ENCODE results near the gene CRTAC1.
"Not testable (repeated sequence)": the region's sequence is repeated elsewhere in the genome, so short reads cannot be mapped to it uniquely, and the experiment has no call there.

The CRTAC1 gene

GRCh38 chr10:97843281-97843671 lies 187.1 kb downstream of the CRTAC1 start:
- no peaks in the 10 kb centered on the region for H3K9me3 Mint-ChIP-seq
- DNase-seq (ENCODE audit: low spot score in 2 of 2) = no peak
- no peak overlapping the region for H3K27ac Mint-ChIP-seq (ENCODE audit: low read depth)
- H3K4me3 Mint-ChIP-seq = no peak overlapping the region
- peaks cover 15% of the 10 kb centered on the region for H3K4me1 Mint-ChIP-seq
- H3K36me3 Mint-ChIP-seq (ENCODE audit: insufficient read depth) = peaks cover 5% of the 10 kb centered on the region
- ATAC-seq (replicated peaks; ENCODE audit: extremely low read depth, poor library complexity, severe bottlenecking) = no peak
- H3K27me3 Mint-ChIP-seq = no peaks in the 10 kb centered on the region

DNA sequence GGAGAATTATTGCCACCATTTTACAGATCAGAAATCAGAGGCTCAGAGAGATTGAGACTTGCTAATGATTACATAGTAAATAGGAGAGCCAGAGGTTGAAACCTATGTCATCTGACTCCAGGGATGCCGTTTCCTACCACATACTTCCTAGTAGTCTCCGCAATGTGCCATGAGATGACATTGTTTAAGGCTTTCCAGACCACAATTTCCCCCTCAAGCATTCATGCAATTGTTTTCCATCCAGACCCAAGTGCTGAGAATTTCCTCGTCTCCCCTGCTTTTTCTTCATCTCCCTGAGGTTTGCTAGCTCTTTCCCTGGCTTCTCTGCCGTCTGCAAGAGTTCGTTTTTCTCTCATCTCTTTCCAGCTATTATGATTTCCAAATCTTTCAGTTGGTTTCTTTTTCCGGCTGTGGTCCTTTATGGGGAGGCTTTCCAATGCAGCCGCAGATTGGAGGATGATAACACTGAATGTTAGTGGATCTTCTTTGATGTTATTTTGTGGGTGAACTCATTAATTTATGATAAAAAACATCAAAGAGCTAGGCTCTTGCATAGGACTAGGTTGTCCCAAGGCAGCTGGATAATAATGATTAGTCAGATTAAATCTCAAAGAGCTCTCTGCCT lies 187.7 kb downstream of the CRTAC1 start:
- no peak overlapping the region for H3K27ac Mint-ChIP-seq (ENCODE audit: low read depth)
- peaks cover 5% of the 10 kb centered on the region for H3K36me3 Mint-ChIP-seq (ENCODE audit: insufficient read depth)
- peaks cover 15% of the 10 kb centered on the region for H3K4me1 Mint-ChIP-seq
- DNase-seq (ENCODE audit: low spot score in 2 of 2) (no peak), ATAC-seq (replicated peaks; ENCODE audit: extremely low read depth, poor library complexity, severe bottlenecking) (no peak)
- H3K9me3 Mint-ChIP-seq = no peaks in the 10 kb centered on the region
- H3K4me3 Mint-ChIP-seq = no peak overlapping the region
- no peaks in the 10 kb centered on the region for H3K27me3 Mint-ChIP-seq

- H3K9me3 Mint-ChIP-seq; H3K4me3 Mint-ChIP-seq; H3K27ac Mint-ChIP-seq (ENCODE audit: low read depth); H3K27me3 Mint-ChIP-seq; ATAC-seq (replicated peaks; ENCODE audit: extremely low read depth, poor library complexity, severe bottlenecking); DNase-seq (ENCODE audit: low spot score in 2 of 2); H3K36me3 Mint-ChIP-seq (ENCODE audit: insufficient read depth): not testable (repeated sequence)
- H3K4me1 Mint-ChIP-seq = peaks cover 17% of the 10 kb centered on the region
Measured at GRCh38 chr10:97842114-97842513, 188.3 kb downstream of the CRTAC1 start.

DNA sequence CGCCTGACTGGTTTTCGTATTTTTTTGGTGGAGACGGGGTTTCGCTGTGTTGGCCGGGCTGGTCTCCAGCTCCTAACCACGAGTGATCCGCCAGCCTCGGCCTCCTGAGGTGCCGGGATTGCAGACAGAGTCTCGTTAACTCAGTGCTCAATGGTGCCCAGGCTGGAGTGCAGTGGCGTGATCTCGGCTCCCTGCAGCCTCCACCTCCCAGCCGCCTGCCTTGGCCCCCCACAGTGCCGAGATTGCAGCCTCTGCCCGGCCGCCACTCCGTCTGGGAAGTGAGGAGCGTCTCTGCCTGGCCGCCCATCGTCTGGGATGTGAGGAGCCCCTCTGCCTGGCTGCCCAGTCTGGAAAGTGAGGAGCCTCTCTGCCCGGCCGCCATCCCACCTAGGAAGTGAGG lies 189.3 kb downstream of the CRTAC1 start:
- H3K27me3 Mint-ChIP-seq; ATAC-seq (replicated peaks; ENCODE audit: extremely low read depth, poor library complexity, severe bottlenecking); DNase-seq (ENCODE audit: low spot score in 2 of 2); H3K4me3 Mint-ChIP-seq; H3K36me3 Mint-ChIP-seq (ENCODE audit: insufficient read depth); H3K9me3 Mint-ChIP-seq; H3K27ac Mint-ChIP-seq (ENCODE audit: low read depth): not testable (repeated sequence)
- peaks cover 21% of the 10 kb centered on the region for H3K4me1 Mint-ChIP-seq

- H3K27me3 Mint-ChIP-seq = no peaks in the 10 kb centered on the region
- DNase-seq (ENCODE audit: low spot score in 2 of 2) = no peak
- H3K4me1 Mint-ChIP-seq = peaks cover 17% of the 10 kb centered on the region
- no peak overlapping the region for H3K27ac Mint-ChIP-seq (ENCODE audit: low read depth)
- ATAC-seq (replicated peaks; ENCODE audit: extremely low read depth, poor library complexity, severe bottlenecking) = no peak
- peaks cover 3% of the 10 kb centered on the region for H3K36me3 Mint-ChIP-seq (ENCODE audit: insufficient read depth)
- H3K9me3 Mint-ChIP-seq = no peaks in the 10 kb centered on the region
- no peak overlapping the region for H3K4me3 Mint-ChIP-seq
Measured at GRCh38 chr10:97838091-97838490, 192.3 kb downstream of the CRTAC1 start.

DNA sequence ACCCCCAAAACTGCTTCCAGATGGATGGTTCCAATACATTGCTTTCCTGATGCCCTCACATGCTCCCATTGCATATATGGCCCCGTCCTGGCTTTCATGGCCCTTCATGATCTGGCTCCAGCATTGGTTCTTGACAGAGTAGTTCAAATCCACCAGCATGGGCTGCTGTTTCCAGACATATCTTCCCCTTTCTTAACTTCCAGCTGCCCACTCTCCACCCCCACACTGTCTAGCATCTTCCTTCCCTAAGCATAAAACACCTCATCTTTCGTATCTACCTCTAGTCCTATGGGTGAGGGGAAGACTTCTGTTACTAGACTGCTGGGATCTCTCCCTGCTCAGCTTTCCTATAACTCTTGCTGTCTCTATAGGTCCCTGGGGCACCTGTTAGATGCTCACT lies 194.0 kb downstream of the CRTAC1 start:
- Mint-ChIP-seq H3K9me3 (no peaks in the 10 kb centered on the region), H3K4me1 (peaks cover 12% of the 10 kb centered on the region), H3K27me3 (no peaks in the 10 kb centered on the region), H3K4me3 (no peak overlapping the region), H3K27ac (ENCODE audit: low read depth) (no peak overlapping the region), H3K36me3 (ENCODE audit: insufficient read depth) (peaks cover 3% of the 10 kb centered on the region)
- no peak for ATAC-seq (replicated peaks; ENCODE audit: extremely low read depth, poor library complexity, severe bottlenecking)
- DNase-seq (ENCODE audit: low spot score in 2 of 2) = no peak

GRCh38 chr10:97831259-97831658 lies 199.2 kb downstream of the CRTAC1 start:
- H3K4me3 Mint-ChIP-seq = no peak overlapping the region
- DNase-seq (ENCODE audit: low spot score in 2 of 2) (no peak), ATAC-seq (replicated peaks; ENCODE audit: extremely low read depth, poor library complexity, severe bottlenecking) (no peak)
- no peak overlapping the region for H3K27ac Mint-ChIP-seq (ENCODE audit: low read depth)
- peaks cover 15% of the 10 kb centered on the region for H3K4me1 Mint-ChIP-seq
- H3K36me3 Mint-ChIP-seq (ENCODE audit: insufficient read depth) = no peaks in the 10 kb centered on the region
- no peaks in the 10 kb centered on the region for H3K9me3 Mint-ChIP-seq
- no peaks in the 10 kb centered on the region for H3K27me3 Mint-ChIP-seq

DNA sequence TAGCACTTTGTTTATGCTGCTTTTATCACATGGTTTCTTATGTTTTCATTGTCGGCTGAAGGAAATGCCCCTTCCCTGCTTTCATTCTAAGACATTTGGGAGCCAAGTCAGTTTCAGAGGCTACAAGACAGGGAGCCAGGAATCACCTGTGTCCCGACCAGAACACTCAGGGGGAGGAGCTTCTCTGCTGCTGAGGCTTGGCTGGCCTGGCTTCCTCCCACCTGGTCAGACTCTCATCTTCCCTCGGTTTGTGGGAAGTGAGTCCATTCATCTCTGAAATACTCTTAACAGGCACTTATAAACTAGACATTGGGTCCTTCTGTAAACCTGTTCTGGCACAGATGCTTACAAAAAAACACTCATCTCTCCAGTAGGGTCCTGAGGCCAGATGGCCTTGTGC lies 200.4 kb downstream of the CRTAC1 start:
- Mint-ChIP-seq H3K9me3 (no peaks in the 10 kb centered on the region), H3K4me3 (no peak overlapping the region), H3K36me3 (ENCODE audit: insufficient read depth) (no peaks in the 10 kb centered on the region), H3K4me1 (peaks cover 15% of the 10 kb centered on the region), H3K27ac (ENCODE audit: low read depth) (no peak overlapping the region), H3K27me3 (no peaks in the 10 kb centered on the region)
- ATAC-seq (replicated peaks; ENCODE audit: extremely low read depth, poor library complexity, severe bottlenecking) (no peak), DNase-seq (ENCODE audit: low spot score in 2 of 2) (no peak)

DNA sequence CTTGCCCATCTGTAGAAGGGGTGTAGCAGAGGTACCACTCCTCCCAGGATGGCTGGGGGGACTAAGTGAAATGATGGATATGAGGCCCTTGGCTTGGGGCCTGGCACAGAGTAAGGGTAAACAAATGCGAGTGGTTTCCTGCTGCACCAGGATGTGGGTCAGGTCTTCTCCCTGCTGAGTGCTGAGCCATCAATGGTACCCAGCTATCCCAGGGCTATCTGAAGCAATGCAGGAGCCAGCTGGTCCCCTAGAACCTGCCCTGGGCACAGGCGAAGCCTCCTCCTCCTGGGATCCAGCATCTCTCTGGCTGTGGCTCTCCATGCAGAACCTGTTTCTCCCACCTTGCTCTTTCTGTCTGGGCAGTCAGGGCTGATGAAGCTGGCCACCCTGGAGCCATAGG lies 201.7 kb downstream of the CRTAC1 start:
- Mint-ChIP-seq H3K36me3 (ENCODE audit: insufficient read depth) (peaks cover under 1% of the 10 kb centered on the region), H3K27me3 (no peaks in the 10 kb centered on the region), H3K27ac (ENCODE audit: low read depth) (no peak overlapping the region), H3K9me3 (no peaks in the 10 kb centered on the region), H3K4me1 (peaks cover 15% of the 10 kb centered on the region), H3K4me3 (no peak overlapping the region)
- no peak for DNase-seq (ENCODE audit: low spot score in 2 of 2)
- ATAC-seq (replicated peaks; ENCODE audit: extremely low read depth, poor library complexity, severe bottlenecking) = no peak

- peak overlapping the region; percentile 36 for H3K27ac Mint-ChIP-seq (ENCODE audit: low read depth)
- DNase-seq (ENCODE audit: low spot score in 2 of 2) (no peak), ATAC-seq (replicated peaks; ENCODE audit: extremely low read depth, poor library complexity, severe bottlenecking) (no peak)
- no peaks in the 10 kb centered on the region for H3K27me3 Mint-ChIP-seq
- H3K4me1 Mint-ChIP-seq = peaks cover 15% of the 10 kb centered on the region
- peaks cover 2% of the 10 kb centered on the region for H3K36me3 Mint-ChIP-seq (ENCODE audit: insufficient read depth)
- H3K9me3 Mint-ChIP-seq = no peaks in the 10 kb centered on the region
- no peak overlapping the region for H3K4me3 Mint-ChIP-seq
Measured at GRCh38 chr10:97827702-97828291, 202.6 kb downstream of the CRTAC1 start.

GRCh38 chr10:97826892-97827291 lies 203.5 kb downstream of the CRTAC1 start:
- no peak overlapping the region for H3K4me3 Mint-ChIP-seq
- no peak for ATAC-seq (replicated peaks; ENCODE audit: extremely low read depth, poor library complexity, severe bottlenecking)
- H3K36me3 Mint-ChIP-seq (ENCODE audit: insufficient read depth) = peaks cover 2% of the 10 kb centered on the region
- peaks cover 15% of the 10 kb centered on the region for H3K4me1 Mint-ChIP-seq
- H3K9me3 Mint-ChIP-seq = no peaks in the 10 kb centered on the region
- H3K27ac Mint-ChIP-seq (ENCODE audit: low read depth) = no peak overlapping the region
- DNase-seq (ENCODE audit: low spot score in 2 of 2) = no peak
- peaks cover under 1% of the 10 kb centered on the region for H3K27me3 Mint-ChIP-seq

GRCh38 chr10:97825020-97825760 lies 205.2 kb downstream of the CRTAC1 start:
- H3K4me1 Mint-ChIP-seq = peaks cover 15% of the 10 kb centered on the region
- no peak for ATAC-seq (replicated peaks; ENCODE audit: extremely low read depth, poor library complexity, severe bottlenecking)
- peaks cover 9% of the 10 kb centered on the region for H3K27me3 Mint-ChIP-seq
- H3K27ac Mint-ChIP-seq (ENCODE audit: low read depth) = no peak overlapping the region
- no peak overlapping the region for H3K4me3 Mint-ChIP-seq
- peaks cover 2% of the 10 kb centered on the region for H3K36me3 Mint-ChIP-seq (ENCODE audit: insufficient read depth)
- no peaks in the 10 kb centered on the region for H3K9me3 Mint-ChIP-seq
- no peak for DNase-seq (ENCODE audit: low spot score in 2 of 2)

GRCh38 chr10:97823734-97824133 lies 206.7 kb downstream of the CRTAC1 start:
- peaks cover 2% of the 10 kb centered on the region for H3K36me3 Mint-ChIP-seq (ENCODE audit: insufficient read depth)
- H3K9me3 Mint-ChIP-seq = no peaks in the 10 kb centered on the region
- ATAC-seq (replicated peaks; ENCODE audit: extremely low read depth, poor library complexity, severe bottlenecking) (no peak), DNase-seq (ENCODE audit: low spot score in 2 of 2) (no peak)
- H3K27ac Mint-ChIP-seq (ENCODE audit: low read depth) = no peak overlapping the region
- H3K4me3 Mint-ChIP-seq = no peak overlapping the region
- H3K27me3 Mint-ChIP-seq = peaks cover 16% of the 10 kb centered on the region
- peaks cover 6% of the 10 kb centered on the region for H3K4me1 Mint-ChIP-seq
